DOHH2 (cell line): ENCODE data around the gene SMCR8.
"Not testable (repeated sequence)": the region's sequence is repeated elsewhere in the genome, so short reads cannot be mapped to it uniquely, and the experiment has no call there.

Experiments
- H3F3A ChIP-seq: fragments of 200-600 bp; sonication (generic), shearing (Covaris generic); 2 replicates; pipeline ENCODE4 v1.6.0; 2016; ENCODE audit warnings: antibody characterized with exemption, mild to moderate bottlenecking; ENCODE audit not compliant: control insufficient read depth, insufficient read depth
- H3K27ac ChIP-seq: fragments of 200-600 bp; sonication (generic); 2 replicates; pipeline ENCODE4 v1.5.1; 2014; ENCODE audit warnings: low read depth, mild to moderate bottlenecking, low read length, moderate library complexity
- H3K27me3 ChIP-seq: fragments of 200-600 bp; sonication (generic); 2 replicates; pipeline ENCODE4 v1.6.1; 2014; ENCODE audit warnings: mild to moderate bottlenecking, low read length, mixed read lengths; ENCODE audit not compliant: control insufficient read depth
- H3K36me3 ChIP-seq: fragments of 200-600 bp; sonication (generic); 2 replicates; pipeline ENCODE4 v1.6.1; 2014; ENCODE audit warnings: mild to moderate bottlenecking, low read length, moderate library complexity, mixed read lengths; ENCODE audit not compliant: control insufficient read depth
- H3K4me1 ChIP-seq: fragments of 200-600 bp; sonication (generic); 2 replicates; pipeline ENCODE4 v1.6.1; 2014; ENCODE audit warnings: mild to moderate bottlenecking, low read length, mixed read lengths; ENCODE audit not compliant: control insufficient read depth
- H3K4me2 ChIP-seq: fragments of 200-600 bp; sonication (generic); 2 replicates; pipeline ENCODE4 v1.6.0; 2014; ENCODE audit warnings: mild to moderate bottlenecking, low read length, moderate library complexity
- H3K4me3 ChIP-seq: fragments of 200-600 bp; sonication (generic); 2 replicates; pipeline ENCODE4 v1.5.1; 2014; ENCODE audit warnings: mild to moderate bottlenecking, low read length, mixed read lengths
- H3K79me2 ChIP-seq: fragments of 200-600 bp; sonication (generic); 2 replicates; pipeline ENCODE4 v1.6.1; 2014; ENCODE audit warnings: mild to moderate bottlenecking, low read length, mixed read lengths; ENCODE audit not compliant: control insufficient read depth
- H3K9me2 ChIP-seq: fragments of 200-600 bp; sonication (generic); replicated peaks from 2 replicates; pipeline ENCODE4 v1.6.1; 2014; ENCODE audit warnings: mild to moderate bottlenecking, low read length, mixed read lengths; ENCODE audit not compliant: control insufficient read depth
- H3K9me3 ChIP-seq: fragments of 200-600 bp; sonication (generic); 2 replicates; pipeline ENCODE4 v1.6.1; 2014; ENCODE audit warnings: antibody characterized with exemption, low read length, mixed read lengths; ENCODE audit not compliant: control insufficient read depth, insufficient read depth
- H4K20me1 ChIP-seq: fragments of 200-600 bp; sonication (generic); 2 replicates; pipeline ENCODE4 v1.6.0; 2014; ENCODE audit warnings: low read depth, mild to moderate bottlenecking, antibody characterized with exemption, low read length, moderate library complexity; ENCODE audit not compliant: control insufficient read depth, insufficient read depth
- EZH2phosphoT487 ChIP-seq: fragments of 200-600 bp; sonication (generic); IDR thresholded peaks from 2 replicates; pipeline ENCODE4 v1.6.1; 2017; ENCODE audit warnings: borderline replicate concordance, mild to moderate bottlenecking, antibody characterized with exemption, low read length, moderate library complexity, mixed read lengths
- TF ChIP-seq, protein P1 (sequence below): fragments of 200-600 bp; sonication (generic); IDR thresholded peaks from one replicate; pipeline ENCODE4 v1.5.1; 2014; ENCODE audit warnings: antibody characterized with exemption, mild to moderate bottlenecking, low read depth, low read length; ENCODE audit not compliant: poor library complexity, severe bottlenecking

SMCR8 gene

DNA sequence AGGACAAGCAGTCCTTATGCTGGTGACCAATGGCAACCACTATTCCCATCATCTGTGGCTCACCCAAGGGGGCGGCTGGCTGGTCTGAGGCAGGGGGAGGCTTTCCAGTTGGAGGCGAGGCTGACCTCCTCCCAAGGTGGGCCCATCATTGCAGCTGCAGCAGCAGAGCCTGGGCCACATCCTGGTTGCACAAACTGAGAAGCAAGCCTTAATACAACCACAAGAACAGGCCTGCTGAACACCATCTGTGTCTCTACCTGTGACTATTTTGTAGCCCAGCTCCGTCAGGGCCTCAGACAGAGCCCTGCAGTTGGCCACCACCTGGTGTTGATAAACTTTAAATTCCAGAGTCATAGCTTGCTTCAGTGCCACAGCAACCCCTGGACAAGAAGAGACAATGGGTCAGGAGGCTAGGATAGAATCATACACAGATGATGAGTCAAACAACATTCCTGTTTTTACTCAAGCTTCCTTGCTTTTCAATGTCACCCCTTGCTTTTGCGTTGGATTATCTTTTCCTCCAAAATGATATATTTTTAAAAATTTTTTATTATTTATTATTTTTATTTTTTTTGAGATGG is 17.9 kb downstream of the SMCR8 start:
- no peaks in the 10 kb centered on the region for H3K4me1 ChIP-seq
- H3K27me3 ChIP-seq = no peaks in the 10 kb centered on the region
- H3K4me3 ChIP-seq = no peak overlapping the region
- no peaks in the 10 kb centered on the region for H3K9me3 ChIP-seq
- H3F3A ChIP-seq = no peaks in the 10 kb centered on the region
- no peak overlapping the region for H3K4me2 ChIP-seq
- H3K27ac ChIP-seq = no peak overlapping the region
- H3K9me2 ChIP-seq = no peaks in the 10 kb centered on the region
- no peaks in the 10 kb centered on the region for H4K20me1 ChIP-seq
- H3K36me3 ChIP-seq = peaks cover 69% of the 10 kb centered on the region
- no peak for TF ChIP-seq EZH2phosphoT487
- TF ChIP-seq, protein P1, sequence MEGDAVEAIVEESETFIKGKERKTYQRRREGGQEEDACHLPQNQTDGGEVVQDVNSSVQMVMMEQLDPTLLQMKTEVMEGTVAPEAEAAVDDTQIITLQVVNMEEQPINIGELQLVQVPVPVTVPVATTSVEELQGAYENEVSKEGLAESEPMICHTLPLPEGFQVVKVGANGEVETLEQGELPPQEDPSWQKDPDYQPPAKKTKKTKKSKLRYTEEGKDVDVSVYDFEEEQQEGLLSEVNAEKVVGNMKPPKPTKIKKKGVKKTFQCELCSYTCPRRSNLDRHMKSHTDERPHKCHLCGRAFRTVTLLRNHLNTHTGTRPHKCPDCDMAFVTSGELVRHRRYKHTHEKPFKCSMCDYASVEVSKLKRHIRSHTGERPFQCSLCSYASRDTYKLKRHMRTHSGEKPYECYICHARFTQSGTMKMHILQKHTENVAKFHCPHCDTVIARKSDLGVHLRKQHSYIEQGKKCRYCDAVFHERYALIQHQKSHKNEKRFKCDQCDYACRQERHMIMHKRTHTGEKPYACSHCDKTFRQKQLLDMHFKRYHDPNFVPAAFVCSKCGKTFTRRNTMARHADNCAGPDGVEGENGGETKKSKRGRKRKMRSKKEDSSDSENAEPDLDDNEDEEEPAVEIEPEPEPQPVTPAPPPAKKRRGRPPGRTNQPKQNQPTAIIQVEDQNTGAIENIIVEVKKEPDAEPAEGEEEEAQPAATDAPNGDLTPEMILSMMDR = no peak
- H3K79me2 ChIP-seq = no peaks in the 10 kb centered on the region

DNA sequence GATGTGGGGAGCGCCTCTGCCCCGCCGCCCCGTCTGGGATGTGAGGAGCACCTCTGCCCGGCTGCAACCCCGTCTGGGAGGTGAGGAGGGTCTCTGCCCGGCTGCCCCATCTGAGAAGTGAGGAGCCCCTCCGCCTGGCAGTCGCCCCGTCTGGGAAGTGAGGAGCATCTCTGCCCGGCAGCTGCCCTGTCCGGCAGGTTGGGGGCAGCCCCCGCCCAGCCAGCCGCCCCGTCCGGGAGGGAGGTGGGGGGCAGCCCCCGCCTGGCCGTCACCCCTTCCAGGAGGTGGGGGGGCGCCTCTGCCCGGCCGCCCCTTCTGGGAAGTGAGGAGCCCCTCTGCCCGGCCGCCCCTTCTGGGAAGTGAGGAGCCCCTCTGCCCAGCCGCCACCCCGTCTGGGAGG is 23.1 kb downstream of the SMCR8 start:
- not testable (repeated sequence) for H3K27me3 ChIP-seq, H4K20me1 ChIP-seq, H3K79me2 ChIP-seq, H3K4me2 ChIP-seq, H3K4me3 ChIP-seq, H3F3A ChIP-seq, H3K4me1 ChIP-seq, H3K27ac ChIP-seq, H3K9me2 ChIP-seq, H3K9me3 ChIP-seq
- H3K36me3 ChIP-seq = peaks cover 63% of the 10 kb centered on the region

DNA sequence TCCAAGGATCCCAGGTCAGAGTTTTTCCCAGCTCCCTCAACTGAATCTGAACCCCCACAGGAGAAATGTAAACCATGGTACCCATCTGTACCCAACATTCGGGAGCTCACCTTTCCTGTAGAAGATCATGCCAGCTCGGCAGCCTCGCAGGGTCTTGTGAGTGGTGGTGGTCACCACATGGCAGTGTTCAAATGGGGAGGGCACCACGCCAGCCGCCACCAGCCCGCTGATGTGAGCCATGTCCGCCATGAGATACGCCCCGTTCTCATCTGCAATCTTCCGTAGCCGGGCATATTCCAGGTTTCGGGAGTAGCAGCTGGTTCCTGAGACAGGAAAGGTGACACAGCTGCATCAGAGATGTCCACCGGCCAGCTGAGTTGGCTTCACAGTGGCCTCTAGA is 24.8 kb downstream of the SMCR8 start:
- no peak overlapping the region for H3K4me2 ChIP-seq
- no peaks in the 10 kb centered on the region for H3K9me3 ChIP-seq
- H3K4me1 ChIP-seq = no peaks in the 10 kb centered on the region
- H3K27me3 ChIP-seq = no peaks in the 10 kb centered on the region
- H3F3A ChIP-seq = no peaks in the 10 kb centered on the region
- H3K36me3 ChIP-seq = peaks cover 63% of the 10 kb centered on the region
- no peak overlapping the region for H3K27ac ChIP-seq
- no peaks in the 10 kb centered on the region for H3K79me2 ChIP-seq
- H3K9me2 ChIP-seq = no peaks in the 10 kb centered on the region
- H3K4me3 ChIP-seq = no peak overlapping the region
- TF ChIP-seq EZH2phosphoT487 = no peak
- TF ChIP-seq, protein P1 = no peak
- H4K20me1 ChIP-seq = no peaks in the 10 kb centered on the region

DNA sequence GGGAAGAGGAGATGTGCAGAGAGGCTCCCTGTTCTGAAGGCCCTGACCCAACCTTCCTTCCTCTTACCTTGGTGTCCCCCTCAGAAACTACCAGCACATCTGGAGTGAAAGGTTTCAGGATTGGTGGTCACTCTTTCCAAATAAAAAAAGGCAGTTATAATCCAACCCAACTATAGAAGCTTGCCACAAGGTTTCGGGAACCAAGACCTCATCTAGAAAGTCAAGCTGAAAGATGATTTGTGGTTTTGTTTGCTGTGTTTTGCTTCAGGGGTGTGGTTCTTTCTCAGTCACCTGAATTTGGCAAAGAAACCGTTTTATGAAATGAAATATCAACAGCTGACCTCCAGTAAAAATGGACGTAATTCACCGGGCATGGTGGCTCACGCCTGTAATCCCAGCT is 28.9 kb downstream of the SMCR8 start:
- Histone ChIP-seq H3F3A (no peaks in the 10 kb centered on the region), H4K20me1 (no peaks in the 10 kb centered on the region), H3K9me2 (no peaks in the 10 kb centered on the region), H3K36me3 (peaks cover 77% of the 10 kb centered on the region), H3K9me3 (no peaks in the 10 kb centered on the region), H3K4me3 (no peak overlapping the region), H3K27me3 (no peaks in the 10 kb centered on the region), H3K79me2 (no peaks in the 10 kb centered on the region), H3K4me2 (no peak overlapping the region), H3K27ac (no peak overlapping the region), H3K4me1 (no peaks in the 10 kb centered on the region)
- no peak for TF ChIP-seq EZH2phosphoT487
- TF ChIP-seq, protein P1 = no peak
